PFSK-1 (cell line): Measurements from ENCODE around the gene BAX.

Experiments used
- FOXP2 ChIP-seq: optimal IDR thresholded peaks from 2 replicates; pipeline ENCODE3; 2011; ENCODE audit warnings: borderline replicate concordance, control low read depth, inconsistent platforms; ENCODE audit not compliant: insufficient read depth; ENCODE audit errors: extremely low read length, extremely low read depth
- POLR2AphosphoS5 ChIP-seq: IDR thresholded peaks from 2 replicates; pipeline ENCODE4 v1.6.1; 2012; ENCODE audit warnings: low read depth, mild to moderate bottlenecking, control low read depth, low read length, moderate library complexity
- TAF1 ChIP-seq: IDR thresholded peaks from 2 replicates; pipeline ENCODE4 v1.6.1; 2012; ENCODE audit warnings: low read length, control low read depth, borderline replicate concordance; ENCODE audit not compliant: insufficient read depth

DNA sequence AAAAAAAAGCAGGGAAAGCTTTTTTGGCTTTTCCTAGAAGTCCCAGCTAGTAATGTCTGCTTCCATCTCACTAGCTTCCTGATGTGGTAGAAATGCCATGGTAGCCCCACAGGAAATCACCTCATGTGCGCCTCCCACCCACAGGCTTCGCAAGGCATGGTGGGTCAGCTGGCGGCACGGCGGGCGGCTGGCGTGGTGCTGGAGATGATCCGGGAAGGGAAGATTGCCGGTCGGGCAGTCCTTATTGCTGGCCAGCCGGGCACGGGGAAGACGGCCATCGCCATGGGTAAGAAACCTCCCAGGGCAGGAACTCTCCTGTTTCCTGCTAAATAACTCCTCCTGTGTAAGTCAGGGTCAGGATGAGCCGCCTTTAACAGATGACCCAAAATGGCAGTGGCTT lies 49.5 kb downstream of the BAX start:
- TF ChIP-seq FOXP2 (no peak), TAF1 (no peak), POLR2AphosphoS5 (no peak)
